HEK293 (cell line): ENCODE data around the gene TCF7L2.

Source experiments
- CTCF ChIA-PET: fragments of 350-600 bp; formaldehyde crosslinking; extraction: SDS; loops from one replicate; lab custom pipeline; 2021; ENCODE audit warnings: antibody characterized with exemption; lab: Yijun Ruan, JAX
- POLR2A ChIA-PET: fragments of 300-600 bp; formaldehyde crosslinking; extraction: SDS; loops from one replicate; lab custom pipeline; 2020; ENCODE audit warnings: antibody characterized with exemption, inconsistent platforms; lab: Yijun Ruan, JAX
- H3K27ac ChIP-seq: fragments of 200-500 bp; sonication (Bioruptor generic); 2 replicates; pipeline ENCODE4 v1.5.1; 2014; ENCODE audit warnings: low read depth, low read length, control low read depth, inconsistent platforms; ENCODE audit errors: extremely low read depth
- H3K36me3 ChIP-seq, 2 experiments: fragments of 200-500 bp in 1 of 2; sonication (Bioruptor generic) in 1 of 2; 1 replicate in 1 of 2; 2 replicates in 1 of 2; pipeline ENCODE4 v1.5.1; 2014 to 2017; ENCODE audit warnings: inconsistent platforms in 2 of 2, low read length in 2 of 2; ENCODE audit not compliant: control insufficient read depth in 2 of 2, insufficient read depth in 1 of 2
- H3K4me1 ChIP-seq: fragments of 200-500 bp; sonication (Bioruptor generic); 2 replicates; pipeline ENCODE4 v1.5.1; 2014; ENCODE audit warnings: mild to moderate bottlenecking, low read length, inconsistent platforms; ENCODE audit not compliant: control insufficient read depth, insufficient read depth
- H3K4me3 ChIP-seq: 2 replicates; pipeline ENCODE4 v1.5.1; 2011; ENCODE audit warnings: low read depth, mild to moderate bottlenecking, control low read depth, low read length, moderate library complexity
- H3K9me3 ChIP-seq: fragments of 200-500 bp; sonication (Bioruptor generic); 2 replicates; pipeline ENCODE4 v1.5.1; 2014; ENCODE audit warnings: low read depth, low read length, inconsistent platforms; ENCODE audit not compliant: control insufficient read depth, insufficient read depth
- EGR2 ChIP-seq: fragments of 450-650 bp; formaldehyde crosslinking; IDR thresholded peaks from 2 replicates; pipeline ENCODE4 v1.5.1; 2016; ENCODE audit warnings: low read depth, missing biosample characterization, missing genetic modification characterization
- PRDM1 ChIP-seq: fragments of 450-650 bp; formaldehyde crosslinking; IDR thresholded peaks from 2 replicates; pipeline ENCODE4; 2016; ENCODE audit warnings: missing biosample characterization, missing genetic modification characterization
- SCRT2 ChIP-seq: fragments of 450-650 bp; formaldehyde crosslinking; IDR thresholded peaks from 2 replicates; pipeline ENCODE4 v1.5.1; 2016; ENCODE audit warnings: missing biosample characterization, missing genetic modification characterization
- TRIM28 ChIP-seq: IDR thresholded peaks from 2 replicates; pipeline ENCODE4 v1.6.1; 2011; ENCODE audit warnings: low read length, control low read depth, borderline replicate concordance
- WT1 ChIP-seq: fragments of 450-650 bp; formaldehyde crosslinking; IDR thresholded peaks from 2 replicates; pipeline ENCODE4 v1.5.1; 2016; ENCODE audit warnings: missing biosample characterization, missing genetic modification characterization
- ZFHX2 ChIP-seq: fragments of 450-650 bp; formaldehyde crosslinking; conservative IDR thresholded peaks from 2 replicates; pipeline ENCODE4 v1.5.1; 2016; ENCODE audit warnings: missing biosample characterization, missing genetic modification characterization
- ZNF112 ChIP-seq: fragments of 450-650 bp; formaldehyde crosslinking; IDR thresholded peaks from 2 replicates; pipeline ENCODE4 v1.5.0; 2017; ENCODE audit warnings: missing biosample characterization, missing genetic modification characterization
- ZNF19 ChIP-seq: fragments of 450-650 bp; formaldehyde crosslinking; IDR thresholded peaks from 2 replicates; pipeline ENCODE4; 2016; ENCODE audit warnings: missing biosample characterization, missing genetic modification characterization, low read depth
- ZNF366 ChIP-seq: fragments of 450-650 bp; formaldehyde crosslinking; conservative IDR thresholded peaks from 2 replicates; pipeline ENCODE4 v1.5.1; 2016; ENCODE audit warnings: missing biosample characterization, missing genetic modification characterization
- ZNF571 ChIP-seq: fragments of 450-650 bp; formaldehyde crosslinking; IDR thresholded peaks from 2 replicates; pipeline ENCODE4 v1.5.0; 2017; ENCODE audit warnings: missing biosample characterization, missing genetic modification characterization
- ZNF623 ChIP-seq: fragments of 450-650 bp; formaldehyde crosslinking; IDR thresholded peaks from 2 replicates; pipeline ENCODE4 v1.5.1; 2016; ENCODE audit warnings: missing biosample characterization, missing genetic modification characterization
- ZNF785 ChIP-seq: fragments of 450-650 bp; formaldehyde crosslinking; IDR thresholded peaks from 2 replicates; pipeline ENCODE4 v1.5.1; 2016; ENCODE audit warnings: missing biosample characterization, missing genetic modification characterization
- ZXDB ChIP-seq: fragments of 450-650 bp; formaldehyde crosslinking; IDR thresholded peaks from 2 replicates; pipeline ENCODE4 v1.5.1; 2016; ENCODE audit warnings: missing biosample characterization, missing genetic modification characterization
- TF ChIP-seq, protein P1 (sequence below): fragments of 450-650 bp; formaldehyde crosslinking; IDR thresholded peaks from 2 replicates; pipeline ENCODE4 v1.5.1; 2017; ENCODE audit warnings: missing biosample characterization, missing genetic modification characterization
- TF ChIP-seq, protein P2 (sequence below): fragments of 450-650 bp; formaldehyde crosslinking; IDR thresholded peaks from 2 replicates; pipeline ENCODE4 v1.5.1; 2016; ENCODE audit warnings: missing biosample characterization, missing genetic modification characterization
- TF ChIP-seq, protein P3 (sequence below): fragments of 450-650 bp; formaldehyde crosslinking; IDR thresholded peaks from 2 replicates; pipeline ENCODE4 v1.5.1; 2017; ENCODE audit warnings: missing biosample characterization, missing genetic modification characterization
- TF ChIP-seq, protein P4 (sequence below): fragments of 450-650 bp; formaldehyde crosslinking; IDR thresholded peaks from 2 replicates; pipeline ENCODE4 v1.5.0; 2017; ENCODE audit warnings: missing biosample characterization, missing genetic modification characterization, borderline replicate concordance
- TF ChIP-seq, protein P5 (sequence below): fragments of 450-650 bp; formaldehyde crosslinking; IDR thresholded peaks from 2 replicates; pipeline ENCODE4 v1.5.1; 2016; ENCODE audit warnings: missing biosample characterization, missing genetic modification characterization

TCF7L2 gene

DNA sequence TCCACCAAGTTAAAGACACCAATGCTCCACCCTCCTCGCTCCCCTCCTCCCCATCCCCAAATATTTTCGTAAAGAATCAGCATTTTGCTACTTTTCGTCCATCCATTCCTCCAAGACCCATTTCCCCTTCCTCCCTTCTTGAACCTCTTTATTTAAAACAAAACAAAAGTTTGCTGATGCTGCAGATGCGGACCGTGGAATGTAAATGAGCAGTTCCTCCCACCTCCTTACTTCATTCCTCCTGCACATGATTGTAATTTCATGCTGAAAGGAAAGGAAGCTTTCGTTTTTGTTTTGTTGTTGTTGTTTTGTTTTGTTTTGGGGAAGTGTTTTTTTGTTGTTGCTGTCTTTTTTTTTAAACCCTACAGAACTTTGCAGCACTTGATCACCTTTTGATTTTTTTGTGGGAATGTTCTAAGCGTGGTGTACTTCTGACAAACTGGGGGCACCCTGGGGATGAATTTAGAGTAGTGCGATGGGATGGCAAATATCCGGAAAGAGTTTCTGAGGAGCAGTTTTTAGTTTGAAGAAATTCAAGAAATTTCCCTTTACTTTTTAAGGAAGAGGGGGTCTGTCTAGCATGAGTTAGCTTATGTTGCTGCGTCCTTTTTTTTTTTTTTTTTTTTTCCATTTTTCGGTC, 177.3 kb downstream of the TCF7L2 start:
- Histone ChIP-seq H3K9me3 (no peaks in the 10 kb centered on the region), H3K36me3 (no peaks in the 10 kb centered on the region), H3K4me1 (0 out of 2 replicates have a peak, but pooled peaks cover 6% of the 10 kb centered on the region), H3K27ac (no peak overlapping the region), H3K4me3 (no peak overlapping the region)
- ChIA-PET CTCF (interaction anchor here (0.6 to 1.1 kb wide), 10 partner anchors 12 to 1208 kb away, joined by 3 to 8 read pairs (median 3); no protein-coding TSS in a partner anchor), POLR2A (interaction anchor here (0.6 kb wide), 1 partner anchor 28 kb away, joined by 5 read pairs; no protein-coding TSS in a partner anchor)
- TF ChIP-seq, protein P1, sequence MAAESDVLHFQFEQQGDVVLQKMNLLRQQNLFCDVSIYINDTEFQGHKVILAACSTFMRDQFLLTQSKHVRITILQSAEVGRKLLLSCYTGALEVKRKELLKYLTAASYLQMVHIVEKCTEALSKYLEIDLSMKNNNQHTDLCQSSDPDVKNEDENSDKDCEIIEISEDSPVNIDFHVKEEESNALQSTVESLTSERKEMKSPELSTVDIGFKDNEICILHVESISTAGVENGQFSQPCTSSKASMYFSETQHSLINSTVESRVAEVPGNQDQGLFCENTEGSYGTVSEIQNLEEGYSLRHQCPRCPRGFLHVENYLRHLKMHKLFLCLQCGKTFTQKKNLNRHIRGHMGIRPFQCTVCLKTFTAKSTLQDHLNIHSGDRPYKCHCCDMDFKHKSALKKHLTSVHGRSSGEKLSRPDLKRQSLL (tag by site-specific recombination): no peak
- TF ChIP-seq EGR2 (tag by site-specific recombination) (peak; percentile 70), ZFHX2 (tag by site-specific recombination) (peak; percentile 73), ZNF366 (tag by site-specific recombination) (0 out of 2 replicates have a peak, but pooled peaks have one; percentile 19), TRIM28 (no peak), WT1 (tag by site-specific recombination) (no peak)

DNA sequence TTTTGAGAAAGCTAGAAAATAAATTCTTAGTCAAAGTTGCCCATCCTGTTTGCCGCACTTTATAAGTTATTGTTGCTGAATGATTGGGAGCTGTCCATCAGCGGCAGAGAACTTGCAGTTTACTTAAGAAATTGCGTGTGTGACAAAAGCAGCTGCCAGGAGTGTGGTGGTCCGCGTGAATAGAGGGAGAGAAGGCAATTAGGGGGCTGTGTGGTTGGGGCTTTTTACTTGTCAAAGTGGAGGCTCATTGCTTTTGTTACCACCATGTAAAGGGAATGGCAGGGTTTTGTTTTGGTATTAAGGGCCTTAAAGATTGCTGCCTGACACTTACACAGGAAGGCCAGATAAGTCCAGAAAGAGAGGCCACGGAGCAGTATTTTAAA, 177.8 kb downstream of the TCF7L2 start:
- ChIA-PET POLR2A (interaction anchor here (0.6 kb wide), 1 partner anchor 29 kb away, joined by 5 read pairs; no protein-coding TSS in a partner anchor), CTCF (interaction anchor here (0.6 to 1.1 kb wide), 5 partner anchors 11 to 421 kb away, joined by 3 to 8 read pairs (median 3); no protein-coding TSS in a partner anchor)
- no peaks in the 10 kb centered on the region for H3K9me3 ChIP-seq
- TF ChIP-seq ZNF19 (tag by site-specific recombination) (no peak), ZNF112 (tag by site-specific recombination) (no peak), ZXDB (tag by site-specific recombination) (no peak), WT1 (tag by site-specific recombination) (no peak)
- TF ChIP-seq, protein P2, sequence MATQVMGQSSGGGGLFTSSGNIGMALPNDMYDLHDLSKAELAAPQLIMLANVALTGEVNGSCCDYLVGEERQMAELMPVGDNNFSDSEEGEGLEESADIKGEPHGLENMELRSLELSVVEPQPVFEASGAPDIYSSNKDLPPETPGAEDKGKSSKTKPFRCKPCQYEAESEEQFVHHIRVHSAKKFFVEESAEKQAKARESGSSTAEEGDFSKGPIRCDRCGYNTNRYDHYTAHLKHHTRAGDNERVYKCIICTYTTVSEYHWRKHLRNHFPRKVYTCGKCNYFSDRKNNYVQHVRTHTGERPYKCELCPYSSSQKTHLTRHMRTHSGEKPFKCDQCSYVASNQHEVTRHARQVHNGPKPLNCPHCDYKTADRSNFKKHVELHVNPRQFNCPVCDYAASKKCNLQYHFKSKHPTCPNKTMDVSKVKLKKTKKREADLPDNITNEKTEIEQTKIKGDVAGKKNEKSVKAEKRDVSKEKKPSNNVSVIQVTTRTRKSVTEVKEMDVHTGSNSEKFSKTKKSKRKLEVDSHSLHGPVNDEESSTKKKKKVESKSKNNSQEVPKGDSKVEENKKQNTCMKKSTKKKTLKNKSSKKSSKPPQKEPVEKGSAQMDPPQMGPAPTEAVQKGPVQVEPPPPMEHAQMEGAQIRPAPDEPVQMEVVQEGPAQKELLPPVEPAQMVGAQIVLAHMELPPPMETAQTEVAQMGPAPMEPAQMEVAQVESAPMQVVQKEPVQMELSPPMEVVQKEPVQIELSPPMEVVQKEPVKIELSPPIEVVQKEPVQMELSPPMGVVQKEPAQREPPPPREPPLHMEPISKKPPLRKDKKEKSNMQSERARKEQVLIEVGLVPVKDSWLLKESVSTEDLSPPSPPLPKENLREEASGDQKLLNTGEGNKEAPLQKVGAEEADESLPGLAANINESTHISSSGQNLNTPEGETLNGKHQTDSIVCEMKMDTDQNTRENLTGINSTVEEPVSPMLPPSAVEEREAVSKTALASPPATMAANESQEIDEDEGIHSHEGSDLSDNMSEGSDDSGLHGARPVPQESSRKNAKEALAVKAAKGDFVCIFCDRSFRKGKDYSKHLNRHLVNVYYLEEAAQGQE (tag by site-specific recombination): peak; percentile 75
- TF ChIP-seq, protein P3, sequence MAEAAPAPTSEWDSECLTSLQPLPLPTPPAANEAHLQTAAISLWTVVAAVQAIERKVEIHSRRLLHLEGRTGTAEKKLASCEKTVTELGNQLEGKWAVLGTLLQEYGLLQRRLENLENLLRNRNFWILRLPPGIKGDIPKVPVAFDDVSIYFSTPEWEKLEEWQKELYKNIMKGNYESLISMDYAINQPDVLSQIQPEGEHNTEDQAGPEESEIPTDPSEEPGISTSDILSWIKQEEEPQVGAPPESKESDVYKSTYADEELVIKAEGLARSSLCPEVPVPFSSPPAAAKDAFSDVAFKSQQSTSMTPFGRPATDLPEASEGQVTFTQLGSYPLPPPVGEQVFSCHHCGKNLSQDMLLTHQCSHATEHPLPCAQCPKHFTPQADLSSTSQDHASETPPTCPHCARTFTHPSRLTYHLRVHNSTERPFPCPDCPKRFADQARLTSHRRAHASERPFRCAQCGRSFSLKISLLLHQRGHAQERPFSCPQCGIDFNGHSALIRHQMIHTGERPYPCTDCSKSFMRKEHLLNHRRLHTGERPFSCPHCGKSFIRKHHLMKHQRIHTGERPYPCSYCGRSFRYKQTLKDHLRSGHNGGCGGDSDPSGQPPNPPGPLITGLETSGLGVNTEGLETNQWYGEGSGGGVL (tag by site-specific recombination): no peak
- TF ChIP-seq, all 188 proteins: peak for 1
- Histone ChIP-seq H3K4me1 (0 out of 2 replicates have a peak, but pooled peaks cover 6% of the 10 kb centered on the region), H3K36me3 (no peaks in the 10 kb centered on the region), H3K27ac (no peak overlapping the region), H3K4me3 (no peak overlapping the region)

DNA sequence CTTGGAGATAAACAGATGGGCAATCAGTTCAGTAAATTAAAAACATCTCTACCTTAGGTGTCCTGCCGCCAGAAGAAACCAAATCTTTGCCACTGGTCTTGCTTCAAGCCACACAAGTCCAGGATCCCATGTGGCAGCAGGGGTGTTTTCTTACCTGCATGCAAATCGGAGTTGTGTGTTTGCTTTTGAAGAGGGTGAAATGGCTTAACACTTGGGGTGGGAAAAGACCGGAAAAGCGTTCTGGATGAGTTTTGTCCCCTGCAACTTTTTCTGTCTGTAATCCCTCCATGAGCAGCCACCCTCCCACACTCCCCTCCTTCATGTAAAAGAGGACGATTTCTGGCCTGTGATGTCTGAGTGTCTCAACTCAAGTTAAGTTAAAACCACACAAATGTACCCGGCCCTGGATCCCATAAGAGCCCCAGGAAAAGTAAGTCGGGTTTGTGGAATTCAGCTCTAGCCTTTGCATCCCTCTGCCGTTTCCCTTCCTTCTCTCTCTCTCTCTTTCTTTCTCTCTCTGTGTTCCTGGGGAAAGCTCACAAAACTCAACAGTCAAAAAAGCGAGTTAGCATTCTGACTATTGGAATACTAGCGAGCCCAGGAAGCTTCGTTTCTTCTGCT, 178.5 kb downstream of the TCF7L2 start:
- H3K4me1 ChIP-seq: 0 out of 2 replicates have a peak, but pooled peaks cover 5% of the 10 kb centered on the region
- ChIA-PET POLR2A (no interaction called here), CTCF (no interaction called here)
- H3K9me3 ChIP-seq: no peaks in the 10 kb centered on the region
- no peak overlapping the region for H3K27ac ChIP-seq
- no peaks in the 10 kb centered on the region for H3K36me3 ChIP-seq
- no peak overlapping the region for H3K4me3 ChIP-seq
- no peak for TF ChIP-seq ZNF571 (tag by site-specific recombination)
- TF ChIP-seq ZNF623 (tag by site-specific recombination): no peak
- no peak for TF ChIP-seq PRDM1 (tag by site-specific recombination)
- TF ChIP-seq, protein P4, sequence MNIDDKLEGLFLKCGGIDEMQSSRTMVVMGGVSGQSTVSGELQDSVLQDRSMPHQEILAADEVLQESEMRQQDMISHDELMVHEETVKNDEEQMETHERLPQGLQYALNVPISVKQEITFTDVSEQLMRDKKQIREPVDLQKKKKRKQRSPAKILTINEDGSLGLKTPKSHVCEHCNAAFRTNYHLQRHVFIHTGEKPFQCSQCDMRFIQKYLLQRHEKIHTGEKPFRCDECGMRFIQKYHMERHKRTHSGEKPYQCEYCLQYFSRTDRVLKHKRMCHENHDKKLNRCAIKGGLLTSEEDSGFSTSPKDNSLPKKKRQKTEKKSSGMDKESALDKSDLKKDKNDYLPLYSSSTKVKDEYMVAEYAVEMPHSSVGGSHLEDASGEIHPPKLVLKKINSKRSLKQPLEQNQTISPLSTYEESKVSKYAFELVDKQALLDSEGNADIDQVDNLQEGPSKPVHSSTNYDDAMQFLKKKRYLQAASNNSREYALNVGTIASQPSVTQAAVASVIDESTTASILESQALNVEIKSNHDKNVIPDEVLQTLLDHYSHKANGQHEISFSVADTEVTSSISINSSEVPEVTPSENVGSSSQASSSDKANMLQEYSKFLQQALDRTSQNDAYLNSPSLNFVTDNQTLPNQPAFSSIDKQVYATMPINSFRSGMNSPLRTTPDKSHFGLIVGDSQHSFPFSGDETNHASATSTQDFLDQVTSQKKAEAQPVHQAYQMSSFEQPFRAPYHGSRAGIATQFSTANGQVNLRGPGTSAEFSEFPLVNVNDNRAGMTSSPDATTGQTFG (tag by site-specific recombination): no peak
- no peak for TF ChIP-seq ZNF785 (tag by site-specific recombination)
- TF ChIP-seq SCRT2: no peak
- TF ChIP-seq, protein P5, sequence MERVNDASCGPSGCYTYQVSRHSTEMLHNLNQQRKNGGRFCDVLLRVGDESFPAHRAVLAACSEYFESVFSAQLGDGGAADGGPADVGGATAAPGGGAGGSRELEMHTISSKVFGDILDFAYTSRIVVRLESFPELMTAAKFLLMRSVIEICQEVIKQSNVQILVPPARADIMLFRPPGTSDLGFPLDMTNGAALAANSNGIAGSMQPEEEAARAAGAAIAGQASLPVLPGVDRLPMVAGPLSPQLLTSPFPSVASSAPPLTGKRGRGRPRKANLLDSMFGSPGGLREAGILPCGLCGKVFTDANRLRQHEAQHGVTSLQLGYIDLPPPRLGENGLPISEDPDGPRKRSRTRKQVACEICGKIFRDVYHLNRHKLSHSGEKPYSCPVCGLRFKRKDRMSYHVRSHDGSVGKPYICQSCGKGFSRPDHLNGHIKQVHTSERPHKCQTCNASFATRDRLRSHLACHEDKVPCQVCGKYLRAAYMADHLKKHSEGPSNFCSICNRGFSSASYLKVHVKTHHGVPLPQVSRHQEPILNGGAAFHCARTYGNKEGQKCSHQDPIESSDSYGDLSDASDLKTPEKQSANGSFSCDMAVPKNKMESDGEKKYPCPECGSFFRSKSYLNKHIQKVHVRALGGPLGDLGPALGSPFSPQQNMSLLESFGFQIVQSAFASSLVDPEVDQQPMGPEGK (tag by site-specific recombination): no peak
